SK-N-SH (cell line): ENCODE results near the gene BPIFB3.

Experiments
- CTCF ChIP-seq: fragments of 200-600 bp; sonication (generic); IDR thresholded peaks from 2 replicates; pipeline ENCODE4 v1.6.1; 2017; ENCODE audit warnings: antibody characterized with exemption, mild to moderate bottlenecking, moderate library complexity
- EP300 ChIP-seq, 2 experiments: IDR thresholded peaks; 2 replicates each; pipeline versions ENCODE4 v1.4.0 to v1.6.1; 2012; ENCODE audit warnings: borderline replicate concordance in 1 of 2, low read depth in 1 of 2, low read length in 1 of 2
- POLR2AphosphoS5 ChIP-seq: IDR thresholded peaks from 2 replicates; pipeline ENCODE4 v1.6.1; 2012; ENCODE audit warnings: low read depth, low read length
- RCOR1 ChIP-seq: fragments of 150-350 bp; IDR thresholded peaks from 2 replicates; pipeline ENCODE4 v1.6.1; 2017; ENCODE audit warnings: antibody characterized with exemption, low read length

DNA sequence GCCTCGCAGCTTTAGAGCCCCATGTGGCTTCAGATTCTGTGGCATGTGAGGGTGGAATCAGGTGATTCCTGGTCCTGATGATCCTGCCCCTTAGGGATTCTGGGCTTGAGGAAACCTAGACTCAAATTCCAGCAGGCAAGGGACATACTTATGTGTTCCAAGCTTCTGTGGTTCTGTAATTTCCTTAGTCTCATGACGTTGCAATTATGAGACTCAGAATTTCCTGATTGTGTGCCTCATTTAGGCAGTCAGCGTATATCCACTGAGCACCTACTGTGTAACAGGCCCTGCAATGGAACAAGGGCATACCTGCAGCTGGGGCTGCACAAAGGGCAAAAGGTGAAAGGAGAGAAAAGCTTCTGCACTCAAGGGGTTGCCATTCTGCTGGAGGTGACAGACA, 14.1 kb downstream of the BPIFB3 start:
- no peak for TF ChIP-seq POLR2AphosphoS5
- no peak for TF ChIP-seq RCOR1
- no peak for TF ChIP-seq EP300 (IDR thresholded peaks at IDR 0.05; ENCODE audit: borderline replicate concordance in 1 of 2, low read depth in 1 of 2, low read length in 1 of 2)
- TF ChIP-seq CTCF = no peak
